ENCODE data around the gene FGB.

The FGB gene

GRCh38 chr4:154586296-154587033, 23.7 kb downstream of the FGB start:
- ChIA-PET CTCF (no interaction called here), POLR2A (no interaction called here)
- no peaks in the 10 kb centered on the region for H3K36me3 ChIP-seq (ENCODE audit: control insufficient read depth in 4 of 4, insufficient read depth in 4 of 4, low read length in 3 of 4)
- no peak for DNase-seq
- H3K27me3 ChIP-seq (replicated peaks in 2 of 5; ENCODE audit: control insufficient read depth in 4 of 5, insufficient read depth in 5 of 5, low read length in 4 of 5), result peaks cover 0 to 2% (median 0%) of the 10 kb centered on the region in 5 experiments
- H3K4me1 ChIP-seq (ENCODE audit: control extremely low read depth in 1 of 4, control insufficient read depth in 4 of 4, insufficient read depth in 4 of 4, low read length in 3 of 4), result no peaks in the 10 kb centered on the region
- no peak overlapping the region for H3K4me3 ChIP-seq (ENCODE audit: control insufficient read depth in 1 of 7, extremely low read depth in 1 of 7, insufficient read depth in 4 of 7, low read depth in 2 of 7, low read length in 6 of 7)
- H3K27ac ChIP-seq (ENCODE audit: insufficient read depth in 1 of 2, low read depth in 1 of 2, low read length in 2 of 2, poor library complexity in 1 of 2, severe bottlenecking in 2 of 2), result no peak overlapping the region
- 92% methylated on average over 12 of the region's 13 CpGs for WGBS (ENCODE audit: insufficient coverage)
- H3K9me3 ChIP-seq (ENCODE audit: control extremely low read depth in 1 of 5, control insufficient read depth in 4 of 5, insufficient read depth in 2 of 5, low read depth in 1 of 5, low read length in 4 of 5), result no peaks in the 10 kb centered on the region

DNA sequence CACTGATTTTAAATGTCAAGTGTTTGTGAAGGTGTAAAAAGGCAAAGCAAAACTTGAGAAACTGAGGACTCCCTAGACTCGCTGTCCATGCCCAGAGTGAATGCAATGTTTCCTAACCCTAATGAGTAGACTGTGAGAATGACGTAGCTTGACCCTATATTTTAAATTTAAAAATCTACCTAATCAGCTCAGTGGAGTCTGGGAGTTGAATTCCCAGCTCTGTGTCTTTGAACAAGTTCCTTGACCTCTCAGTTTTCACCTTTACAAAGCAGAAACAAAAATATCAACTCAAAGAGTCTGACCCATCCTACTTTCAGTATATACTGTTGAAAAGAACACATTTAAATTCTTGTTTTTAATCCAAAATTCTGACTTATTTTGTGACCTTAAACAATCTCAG, 25.4 kb downstream of the FGB start:
- no peak overlapping the region for H3K27ac ChIP-seq (ENCODE audit: insufficient read depth in 1 of 2, low read depth in 1 of 2, low read length in 2 of 2, poor library complexity in 1 of 2, severe bottlenecking in 2 of 2)
- CTCF ChIA-PET, result no interaction called here
- 80% methylated on average over 1 of the region's 2 CpGs for WGBS (ENCODE audit: insufficient coverage)

GRCh38 chr4:154589296-154590197, 26.7 kb downstream of the FGB start:
- CTCF ChIA-PET, result interaction anchor here (1.2 kb wide), 1 partner anchor 31 kb away, joined by 3 read pairs; no protein-coding TSS in a partner anchor
- no peak overlapping the region for H3K4me3 ChIP-seq (ENCODE audit: control insufficient read depth in 1 of 7, extremely low read depth in 1 of 7, insufficient read depth in 4 of 7, low read depth in 2 of 7, low read length in 6 of 7)
- peaks cover 0 to 2% (median 0%) of the 10 kb centered on the region in 5 experiments for H3K27me3 ChIP-seq (replicated peaks in 2 of 5; ENCODE audit: control insufficient read depth in 4 of 5, insufficient read depth in 5 of 5, low read length in 4 of 5)
- H3K4me1 ChIP-seq (ENCODE audit: control extremely low read depth in 1 of 4, control insufficient read depth in 4 of 4, insufficient read depth in 4 of 4, low read length in 3 of 4), result no peaks in the 10 kb centered on the region
- H3K36me3 ChIP-seq (ENCODE audit: control insufficient read depth in 4 of 4, insufficient read depth in 4 of 4, low read length in 3 of 4), result no peaks in the 10 kb centered on the region
- WGBS (ENCODE audit: insufficient coverage), result 93% methylated on average over 4 of the region's 7 CpGs
- no peak for DNase-seq
- no peaks in the 10 kb centered on the region for H3K9me3 ChIP-seq (ENCODE audit: control extremely low read depth in 1 of 5, control insufficient read depth in 4 of 5, insufficient read depth in 2 of 5, low read depth in 1 of 5, low read length in 4 of 5)
- no peak overlapping the region for H3K27ac ChIP-seq (ENCODE audit: insufficient read depth in 1 of 2, low read depth in 1 of 2, low read length in 2 of 2, poor library complexity in 1 of 2, severe bottlenecking in 2 of 2)
- POLR2A ChIA-PET, result no interaction called here

More for the DNA sequence above, 25.4 kb downstream of the FGB start:
- POLR2A ChIA-PET, result no interaction called here
- H3K9me3 ChIP-seq (ENCODE audit: control extremely low read depth in 1 of 5, control insufficient read depth in 4 of 5, insufficient read depth in 2 of 5, low read depth in 1 of 5, low read length in 4 of 5), result no peaks in the 10 kb centered on the region
- no peaks in the 10 kb centered on the region for H3K36me3 ChIP-seq (ENCODE audit: control insufficient read depth in 4 of 4, insufficient read depth in 4 of 4, low read length in 3 of 4)
- DNase-seq, result no peak
- H3K27me3 ChIP-seq (replicated peaks in 2 of 5; ENCODE audit: control insufficient read depth in 4 of 5, insufficient read depth in 5 of 5, low read length in 4 of 5), result peaks cover 0 to 2% (median 0%) of the 10 kb centered on the region in 5 experiments
- no peak overlapping the region for H3K4me3 ChIP-seq (ENCODE audit: control insufficient read depth in 1 of 7, extremely low read depth in 1 of 7, insufficient read depth in 4 of 7, low read depth in 2 of 7, low read length in 6 of 7)
- no peaks in the 10 kb centered on the region for H3K4me1 ChIP-seq (ENCODE audit: control extremely low read depth in 1 of 4, control insufficient read depth in 4 of 4, insufficient read depth in 4 of 4, low read length in 3 of 4)

- CTCF ChIA-PET, result interaction anchor here (1.2 to 1.5 kb wide), 3 partner anchors 17 to 48 kb away, joined by 3 to 4 read pairs (median 3); no protein-coding TSS in a partner anchor
- Histone ChIP-seq H3K4me1 (ENCODE audit: control extremely low read depth in 1 of 4, control insufficient read depth in 4 of 4, insufficient read depth in 4 of 4, low read length in 3 of 4) (no peaks in the 10 kb centered on the region), H3K9me3 (ENCODE audit: control extremely low read depth in 1 of 5, control insufficient read depth in 4 of 5, insufficient read depth in 2 of 5, low read depth in 1 of 5, low read length in 4 of 5) (no peaks in the 10 kb centered on the region), H3K4me3 (ENCODE audit: control insufficient read depth in 1 of 7, extremely low read depth in 1 of 7, insufficient read depth in 4 of 7, low read depth in 2 of 7, low read length in 6 of 7) (no peak within 1 kb of the TSS), H3K27me3 (replicated peaks in 2 of 5; ENCODE audit: control insufficient read depth in 4 of 5, insufficient read depth in 5 of 5, low read length in 4 of 5) (peaks cover 0 to 2% (median 0%) of the 10 kb centered on the region in 5 experiments), H3K36me3 (ENCODE audit: control insufficient read depth in 4 of 4, insufficient read depth in 4 of 4, low read length in 3 of 4) (no peaks in the 10 kb centered on the region), H3K27ac (ENCODE audit: insufficient read depth in 1 of 2, low read depth in 1 of 2, low read length in 2 of 2, poor library complexity in 1 of 2, severe bottlenecking in 2 of 2) (no peak within 1 kb of the TSS)
- 100% methylated on average over 3 of the region's 3 CpGs for WGBS (ENCODE audit: insufficient coverage)
- POLR2A ChIA-PET, result no interaction called here
- DNase-seq, result no peak
Observed at GRCh38 chr4:154590329-154591006, 27.7 kb downstream of the FGB start, which contains the start of gene FGA. FGA (minus strand) TSS chr4:154590742; CDS start chr4:154590687, 55 bp downstream.

GRCh38 chr4:154591890-154592289, 29.1 kb downstream of the FGB start:
- DNase-seq, result no peak
- Histone ChIP-seq H3K4me1 (ENCODE audit: control extremely low read depth in 1 of 4, control insufficient read depth in 4 of 4, insufficient read depth in 4 of 4, low read length in 3 of 4) (no peaks in the 10 kb centered on the region), H3K27me3 (replicated peaks in 2 of 5; ENCODE audit: control insufficient read depth in 4 of 5, insufficient read depth in 5 of 5, low read length in 4 of 5) (peaks cover 0 to 2% (median 0%) of the 10 kb centered on the region in 5 experiments), H3K4me3 (ENCODE audit: control insufficient read depth in 1 of 7, extremely low read depth in 1 of 7, insufficient read depth in 4 of 7, low read depth in 2 of 7, low read length in 6 of 7) (no peak overlapping the region), H3K36me3 (ENCODE audit: control insufficient read depth in 4 of 4, insufficient read depth in 4 of 4, low read length in 3 of 4) (no peaks in the 10 kb centered on the region), H3K9me3 (ENCODE audit: control extremely low read depth in 1 of 5, control insufficient read depth in 4 of 5, insufficient read depth in 2 of 5, low read depth in 1 of 5, low read length in 4 of 5) (no peaks in the 10 kb centered on the region), H3K27ac (ENCODE audit: insufficient read depth in 1 of 2, low read depth in 1 of 2, low read length in 2 of 2, poor library complexity in 1 of 2, severe bottlenecking in 2 of 2) (no peak overlapping the region)
- whole genome bisulfite sequencing (ENCODE audit: insufficient coverage), result 100% methylated on average over 1 of the region's 3 CpGs
- POLR2A ChIA-PET, result no interaction called here
- CTCF ChIA-PET, result interaction anchor here (1.2 to 2.2 kb wide), 3 partner anchors 27 to 46 kb away, joined by 3 to 8 read pairs (median 4); no protein-coding TSS in a partner anchor

- H3K27ac ChIP-seq (ENCODE audit: insufficient read depth in 1 of 2, low read depth in 1 of 2, low read length in 2 of 2, poor library complexity in 1 of 2, severe bottlenecking in 2 of 2), result no peak overlapping the region
- H3K4me1 ChIP-seq (ENCODE audit: control extremely low read depth in 1 of 4, control insufficient read depth in 4 of 4, insufficient read depth in 4 of 4, low read length in 3 of 4), result no peaks in the 10 kb centered on the region
- 100% methylated on average over 2 of the region's 2 CpGs for WGBS (ENCODE audit: insufficient coverage)
- no peak for DNase-seq
- no peaks in the 10 kb centered on the region for H3K36me3 ChIP-seq (ENCODE audit: control insufficient read depth in 4 of 4, insufficient read depth in 4 of 4, low read length in 3 of 4)
- no peak overlapping the region for H3K4me3 ChIP-seq (ENCODE audit: control insufficient read depth in 1 of 7, extremely low read depth in 1 of 7, insufficient read depth in 4 of 7, low read depth in 2 of 7, low read length in 6 of 7)
- no peaks in the 10 kb centered on the region for H3K27me3 ChIP-seq (replicated peaks in 2 of 5; ENCODE audit: control insufficient read depth in 4 of 5, insufficient read depth in 5 of 5, low read length in 4 of 5)
- no peaks in the 10 kb centered on the region for H3K9me3 ChIP-seq (ENCODE audit: control extremely low read depth in 1 of 5, control insufficient read depth in 4 of 5, insufficient read depth in 2 of 5, low read depth in 1 of 5, low read length in 4 of 5)
- POLR2A ChIA-PET, result no interaction called here
- CTCF ChIA-PET, result interaction anchor here (1.2 to 2.7 kb wide), 7 partner anchors 10 to 35 kb away, joined by 3 to 8 read pairs (median 6); partner anchors contain the start of gene FGG
Observed at GRCh38 chr4:154593868-154594267, 31.1 kb downstream of the FGB start.

Data from common myeloid progenitor, CD34-positive (primary cell).